HG03457 (cell line): ENCODE data around the gene DUSP23.

Experiments used
- ATAC-seq: cut with Tn5 transposase; IDR thresholded peaks from one replicate; pipeline ENCODE4 v1.9.1; 2021; ENCODE audit warnings: moderate number of reproducible peaks; ENCODE audit not compliant: unreplicated experiment

Gene DUSP23

GRCh38 chr1:159827102-159827490, 46.3 kb downstream of the DUSP23 start:
- no peak for ATAC-seq

GRCh38 chr1:159827549-159827948, 46.8 kb downstream of the DUSP23 start:
- ATAC-seq, result no peak

- ATAC-seq, result no peak
Observed at GRCh38 chr1:159828176-159828575, 47.4 kb downstream of the DUSP23 start.

- ATAC-seq, result no peak
Observed at GRCh38 chr1:159828581-159829272, 48.0 kb downstream of the DUSP23 start.

GRCh38 chr1:159829273-159829634, 48.5 kb downstream of the DUSP23 start:
- ATAC-seq, result no peak

- ATAC-seq, result no peak
Observed at GRCh38 chr1:159829822-159830465, 49.2 kb downstream of the DUSP23 start.

- no peak for ATAC-seq
Observed at GRCh38 chr1:159830722-159831121, 50.0 kb downstream of the DUSP23 start.

- no peak for ATAC-seq
Observed at GRCh38 chr1:159831412-159832141, 50.8 kb downstream of the DUSP23 start.
